Endodermal cell (in vitro differentiated cells): ENCODE results near the gene PPIL6. TPM values are rescaled to one million over a fixed set of nuclear protein-coding genes. Genes with fewer than 3 reads are reported as not detected.

ENCODE experiments used
- DNase-seq: peaks from one replicate; pipeline ENCODE4 v3.0.0-alpha.2; 2017
- H3K27ac ChIP-seq: 2 replicates; pipeline ENCODE4 v1.5.1; 2013; ENCODE audit warnings: mild to moderate bottlenecking, low read depth, low read length, moderate library complexity
- H3K27me3 ChIP-seq: 2 replicates; pipeline ENCODE4 v1.6.1; 2013; ENCODE audit warnings: mild to moderate bottlenecking, low read length, moderate library complexity; ENCODE audit not compliant: insufficient read depth, control insufficient read depth, poor library complexity, severe bottlenecking
- H3K36me3 ChIP-seq: 2 replicates; pipeline ENCODE4 v1.7.0; 2013; ENCODE audit warnings: mild to moderate bottlenecking, low read length, moderate library complexity; ENCODE audit not compliant: control insufficient read depth, insufficient read depth
- H3K4me1 ChIP-seq: one replicate; pipeline ENCODE4 v1.7.0; 2013; ENCODE audit warnings: low read length; ENCODE audit not compliant: control insufficient read depth, insufficient read depth
- H3K4me3 ChIP-seq: 2 replicates; pipeline ENCODE4 v1.5.1; 2013; ENCODE audit warnings: mild to moderate bottlenecking, low read length, moderate library complexity
- H3K9ac ChIP-seq: 2 replicates; pipeline ENCODE4 v1.6.1; 2013; ENCODE audit warnings: mild to moderate bottlenecking, low read length, moderate library complexity; ENCODE audit not compliant: poor library complexity, severe bottlenecking; ENCODE audit errors: extremely low read depth
- H3K9me3 ChIP-seq: 2 replicates; pipeline ENCODE4 v1.6.1; 2013; ENCODE audit warnings: mild to moderate bottlenecking, low read length, moderate library complexity; ENCODE audit not compliant: control insufficient read depth
- H3K27ac Mint-ChIP-seq: 2 replicates; pipeline ENCODE4 v1.8.0; 2020; ENCODE audit warnings: mixed read lengths
- H3K27me3 Mint-ChIP-seq: 2 replicates; pipeline ENCODE4 v1.8.0; 2021; ENCODE audit warnings: mild to moderate bottlenecking, mixed read lengths; ENCODE audit not compliant: insufficient read depth
- H3K36me3 Mint-ChIP-seq: 2 replicates; pipeline ENCODE4 v1.8.0; 2020; ENCODE audit warnings: low read depth, mixed read lengths
- H3K4me1 Mint-ChIP-seq: 2 replicates; pipeline ENCODE4 v1.8.0; 2020; ENCODE audit warnings: mixed read lengths
- H3K4me3 Mint-ChIP-seq: 2 replicates; pipeline ENCODE4 v1.8.0; 2020; ENCODE audit warnings: mild to moderate bottlenecking, moderate library complexity, mixed read lengths
- H3K9me3 Mint-ChIP-seq: 2 replicates; pipeline ENCODE4 v1.8.0; 2020; ENCODE audit warnings: mild to moderate bottlenecking, mixed read lengths
- WGBS, 2 experiments: methylation state at CpG; one replicate each; pipeline versions ENCODE4 v1.1.5 to v1.1.7; 2013; ENCODE audit warnings: missing lambda C conversion rate in 2 of 2, mixed read lengths in 1 of 2; ENCODE audit not compliant: insufficient coverage in 1 of 2, insufficient read length in 1 of 2; 5-methylcytosine and 5-hydroxymethylcytosine counted together
- total RNA-seq, 2 donors: library from RNA; stranded (reverse); fragmentation: NEBNext Ultra II Directional in 1 of 2; extraction: Animal tissue kit (Norgen Biotek cat#: 25700) in 1 of 2; gene quantifications; 2 replicates in 1 of 2; 3 replicates in 1 of 2; pipeline ENCODE4 v1.2.1, GENCODE V29; 2021
- TF ChIP-seq, protein P1 (sequence below): fragments of 200-600 bp; sonication (generic); conservative IDR thresholded peaks from 2 replicates; pipeline ENCODE4 v1.5.0; 2021; ENCODE audit warnings: antibody characterized with exemption, mild to moderate bottlenecking

PPIL6 gene
- total RNA-seq, 2 donors from 2014 or later = 2.2 to 2.9 TPM

DNA sequence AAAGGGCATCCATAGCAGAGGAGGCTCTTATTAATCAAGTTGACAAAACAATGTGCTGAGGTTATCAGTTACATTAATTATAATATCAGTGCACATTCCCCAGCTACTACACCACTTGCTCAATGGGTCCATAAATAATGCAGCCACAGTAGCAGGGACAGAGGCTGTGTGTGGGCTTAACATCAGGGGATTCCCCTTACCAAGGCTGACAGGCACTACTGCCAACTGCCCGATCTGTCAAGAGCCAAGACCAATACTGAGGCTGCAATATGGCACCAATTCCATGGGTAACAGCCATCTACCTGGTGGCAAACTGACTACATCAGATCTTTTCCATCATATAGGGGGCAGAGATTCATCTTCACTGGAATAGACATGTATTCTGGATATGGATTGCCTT, 80.1 kb downstream of the PPIL6 start:
- peaks cover 31% of the 10 kb centered on the region for H3K9me3 Mint-ChIP-seq
- peaks cover 67% of the 10 kb centered on the region for H3K36me3 ChIP-seq
- no peak overlapping the region for H3K27ac Mint-ChIP-seq
- H3K9me3 ChIP-seq = peaks cover 30% of the 10 kb centered on the region
- no peaks in the 10 kb centered on the region for H3K27me3 ChIP-seq
- H3K4me1 Mint-ChIP-seq = no peaks in the 10 kb centered on the region
- DNase-seq = no peak
- H3K9ac ChIP-seq = no peak overlapping the region
- no peak overlapping the region for H3K4me3 Mint-ChIP-seq
- WGBS, 2 experiments = 100% methylated on average over 1 of the region's 1 CpG
- H3K27me3 Mint-ChIP-seq = no peaks in the 10 kb centered on the region
- no peak overlapping the region for H3K4me3 ChIP-seq
- H3K36me3 Mint-ChIP-seq = peaks cover 95% of the 10 kb centered on the region
- no peak overlapping the region for H3K27ac ChIP-seq
- TF ChIP-seq, protein P1, sequence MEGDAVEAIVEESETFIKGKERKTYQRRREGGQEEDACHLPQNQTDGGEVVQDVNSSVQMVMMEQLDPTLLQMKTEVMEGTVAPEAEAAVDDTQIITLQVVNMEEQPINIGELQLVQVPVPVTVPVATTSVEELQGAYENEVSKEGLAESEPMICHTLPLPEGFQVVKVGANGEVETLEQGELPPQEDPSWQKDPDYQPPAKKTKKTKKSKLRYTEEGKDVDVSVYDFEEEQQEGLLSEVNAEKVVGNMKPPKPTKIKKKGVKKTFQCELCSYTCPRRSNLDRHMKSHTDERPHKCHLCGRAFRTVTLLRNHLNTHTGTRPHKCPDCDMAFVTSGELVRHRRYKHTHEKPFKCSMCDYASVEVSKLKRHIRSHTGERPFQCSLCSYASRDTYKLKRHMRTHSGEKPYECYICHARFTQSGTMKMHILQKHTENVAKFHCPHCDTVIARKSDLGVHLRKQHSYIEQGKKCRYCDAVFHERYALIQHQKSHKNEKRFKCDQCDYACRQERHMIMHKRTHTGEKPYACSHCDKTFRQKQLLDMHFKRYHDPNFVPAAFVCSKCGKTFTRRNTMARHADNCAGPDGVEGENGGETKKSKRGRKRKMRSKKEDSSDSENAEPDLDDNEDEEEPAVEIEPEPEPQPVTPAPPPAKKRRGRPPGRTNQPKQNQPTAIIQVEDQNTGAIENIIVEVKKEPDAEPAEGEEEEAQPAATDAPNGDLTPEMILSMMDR = no peak
- H3K4me1 ChIP-seq = no peaks in the 10 kb centered on the region

DNA sequence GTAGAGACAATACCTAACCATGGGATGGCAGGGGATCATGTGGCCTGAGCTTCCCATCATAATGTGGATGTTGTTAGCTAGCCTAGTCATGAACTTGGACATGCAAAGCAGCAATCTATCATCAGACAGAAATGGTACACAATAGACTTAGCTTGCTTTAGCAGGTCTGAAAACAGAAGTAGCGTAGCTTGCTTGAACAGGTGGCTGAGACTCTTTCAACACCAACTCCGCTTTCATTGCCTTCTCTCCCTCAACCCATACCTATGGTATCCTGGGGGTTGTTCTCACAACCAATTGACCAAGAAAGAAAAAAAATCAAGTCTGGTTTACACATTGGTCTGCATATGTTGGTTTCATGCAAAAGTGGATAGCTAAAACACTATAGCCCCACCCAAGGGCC, 81.2 kb downstream of the PPIL6 start:
- DNase-seq = no peak
- H3K4me1 ChIP-seq = no peaks in the 10 kb centered on the region
- Mint-ChIP-seq H3K27ac (no peak overlapping the region), H3K9me3 (peaks cover 26% of the 10 kb centered on the region), H3K36me3 (peaks cover 94% of the 10 kb centered on the region), H3K27me3 (no peaks in the 10 kb centered on the region), H3K4me1 (no peaks in the 10 kb centered on the region), H3K4me3 (no peak overlapping the region)
- peaks cover 21% of the 10 kb centered on the region for H3K9me3 ChIP-seq
- 86 to 100% methylated on average over 2 of the region's 2 CpGs for WGBS, 2 experiments
- no peak overlapping the region for H3K27ac ChIP-seq
- no peak overlapping the region for H3K4me3 ChIP-seq
- H3K36me3 ChIP-seq = peaks cover 60% of the 10 kb centered on the region
- H3K9ac ChIP-seq = no peak overlapping the region
- H3K27me3 ChIP-seq = no peaks in the 10 kb centered on the region
- TF ChIP-seq, protein P1 = no peak

DNA sequence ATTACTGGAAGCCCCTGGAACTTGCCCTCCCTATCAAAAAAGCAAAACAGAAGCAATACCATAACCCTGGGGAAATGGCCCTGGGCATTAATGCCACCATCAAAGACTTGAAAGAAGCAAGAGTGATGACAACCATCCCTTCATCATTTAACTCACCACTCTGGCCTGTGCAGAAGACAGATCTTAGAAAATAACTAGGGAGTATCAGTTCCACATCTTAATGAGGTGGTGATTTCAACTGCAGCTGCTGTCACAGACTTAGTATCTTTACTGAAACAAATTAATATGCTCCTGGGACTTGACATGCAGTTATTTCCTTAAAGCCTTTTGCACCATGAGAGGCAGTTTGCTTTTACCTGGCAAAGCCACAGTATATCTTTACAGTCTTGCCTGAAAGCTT, 82.2 kb downstream of the PPIL6 start:
- no peak overlapping the region for H3K27ac ChIP-seq
- no peak for DNase-seq
- Mint-ChIP-seq H3K4me1 (no peaks in the 10 kb centered on the region), H3K36me3 (peaks cover 90% of the 10 kb centered on the region), H3K9me3 (peaks cover 21% of the 10 kb centered on the region), H3K27ac (no peak overlapping the region), H3K27me3 (no peaks in the 10 kb centered on the region), H3K4me3 (no peak overlapping the region)
- H3K9ac ChIP-seq = no peak overlapping the region
- TF ChIP-seq, protein P1 = no peak
- H3K9me3 ChIP-seq = peaks cover 21% of the 10 kb centered on the region
- no peaks in the 10 kb centered on the region for H3K4me1 ChIP-seq
- H3K4me3 ChIP-seq = no peak overlapping the region
- H3K27me3 ChIP-seq = no peaks in the 10 kb centered on the region
- peaks cover 53% of the 10 kb centered on the region for H3K36me3 ChIP-seq
